Heart left ventricle (tissue), 16 donors: ENCODE data around the gene RSPRY1. TPM values are rescaled to one million over a fixed set of nuclear protein-coding genes. Genes with fewer than 3 reads are reported as not detected.

Experiments used
- ATAC-seq, 4 donors: fragments of 200-7000 bp; cut with Tn5 transposase; one replicate each; pipeline ENCODE4 v1.9.1; 2020 to 2022; ENCODE audit warnings: moderate library complexity in 4 of 4, mild to moderate bottlenecking in 3 of 4, moderate number of reproducible peaks in 1 of 4
- DNase-seq, 5 donors: peaks; one replicate each; pipeline ENCODE4 v3.0.0-alpha.2; 2020
- H3K27ac ChIP-seq, 12 donors: fragments of 200-600 bp; sonication (generic) in 4 of 12; one replicate each; pipeline versions ENCODE4 v1.5.0 to v1.8.0; 2016 to 2022; ENCODE audit warnings: mild to moderate bottlenecking in 2 of 12
- H3K27me3 ChIP-seq, 9 donors: fragments of 200-600 bp; sonication (generic) in 2 of 9; one replicate each; pipeline versions ENCODE4 v1.5.1 to v1.8.0; 2016 to 2022; ENCODE audit warnings: mild to moderate bottlenecking in 3 of 9
- H3K36me3 ChIP-seq, 9 donors: fragments of 200-600 bp; sonication (generic) in 2 of 9; one replicate each; pipeline versions ENCODE4 v1.5.0 to v1.8.0; 2018 to 2022; ENCODE audit warnings: mild to moderate bottlenecking in 2 of 9
- H3K4me1 ChIP-seq, 12 donors: fragments of 200-600 bp; sonication (generic) in 4 of 12; one replicate each; pipeline versions ENCODE4 v1.5.0 to v1.8.0; 2016 to 2022; ENCODE audit warnings: mild to moderate bottlenecking in 3 of 12
- H3K4me3 ChIP-seq, 12 donors: fragments of 200-600 bp; sonication (generic) in 4 of 12; one replicate each; pipeline versions ENCODE4 v1.5.0 to v1.8.0; 2017 to 2022; ENCODE audit warnings: mild to moderate bottlenecking in 9 of 12, moderate library complexity in 4 of 12
- H3K9me3 ChIP-seq, 12 donors: fragments of 200-600 bp; sonication (generic) in 4 of 12; one replicate each; pipeline versions ENCODE4 v1.5.0 to v1.8.0; 2016 to 2022; ENCODE audit warnings: mild to moderate bottlenecking in 1 of 12
- CTCF ChIP-seq, 12 donors: fragments of 200-600 bp; sonication (generic) in 4 of 12; IDR thresholded peaks; one replicate each; pipeline versions ENCODE4 v1.5.0 to v1.8.0; 2018 to 2022; ENCODE audit warnings: antibody characterized with exemption in 12 of 12, mild to moderate bottlenecking in 5 of 12
- POLR2A ChIP-seq, 2 donors: fragments of 450-650 bp; IDR thresholded peaks; one replicate each; pipeline ENCODE4 v1.6.1; 2017; ENCODE audit warnings: antibody characterized with exemption in 2 of 2, mild to moderate bottlenecking in 2 of 2, moderate library complexity in 2 of 2
- WGBS, 4 donors: extraction: QIAGEN DNeasy Blood & Tissue Kit in 2 of 4; methylation state at CpG; one replicate each; pipeline versions ENCODE4 v1.1.5 to v1.1.7; 2013 to 2018; 5-methylcytosine and 5-hydroxymethylcytosine counted together
- intact Hi-C, 10 donors: fragments of 100-400 bp; cut with DNase I; formaldehyde crosslinking; loops; one replicate each; pipeline versions ENCODE4 v1.11.1 to v1.14.2; 2022
- polyA plus RNA-seq, 2 donors: library from polyadenylated mRNA; stranded (reverse); fragments of 200-250 nt; gene quantifications; one replicate each; pipeline ENCODE4 v1.2.3, GENCODE V29; 2013
- total RNA-seq, 9 donors: library from RNA; depleted of rRNA in 2 of 9; stranded (reverse); fragments of >200 nt in 2 of 9; fragmentation: NEBNext Ultra II Directional in 3 of 9; extraction: Animal tissue kit (Norgen Biotek cat#: 25700) in 3 of 9; gene quantifications; one replicate each; pipeline versions ENCODE4 v1.1.0 to v1.2.4, GENCODE V29; 2016 to 2023
- donor health status: ischemic (EF 13 %, LVEDD 7.1; RV severe dilation, severe dysfunction).
- donor health status: healthy with polysubstance abuse.
- donor health status: DM: no; HTN: yes; CAD: no.
- donor health status: DM: no; HTN: no; CAD: no.
- donor health status: ischemic (EF 25% LVEDD 6.9; RV normal size, moderate dysfunction).
- donor health status: ischemic (EF 25% LVEDD 5.7; RV mildly dilated, moderate dysfunction).
- donor health status: healthy.
- donor health status: DM: yes; HTN: yes; CAD: no.
- donor health status: ischemic (EF 35%, LVEDD 5.7; RV mildly dilated, moderate dysfunction).
- donor health status: nonischemic (EF 11% LVEDD 7.7; RV severe dilation, severe dysfunction).
- donor health status: DM: yes; HTN: yes; CAD: no.
- donor health status: PGD.
- donor health status: ischemic (EF 29% LVEDD 5.4; RV normal size, mild dysfunction).
- donor health status: nonischemic (EF 23%, LVEDD 6.1; RV moderate dilation, normal function).

Gene RSPRY1
- total and polyA plus RNA-seq, 11 donors: 5.4 to 22.9 (median 17.1) TPM

GRCh38 chr16:57184113-57184512, 2.0 kb upstream of the RSPRY1 start:
- H3K4me1 ChIP-seq: peaks cover 5 to 34% (median 22%) of the 10 kb centered on the region in 12 donors

GRCh38 chr16:57184887-57185445, 1.2 kb upstream of the RSPRY1 start:
- no peaks in the 10 kb centered on the region for H3K9me3 ChIP-seq
- intact Hi-C loops: loop anchor here in 2 of 10 donors (1.0 to 5.0 kb wide), 2 partner anchors 20 to 112 kb away; no protein-coding TSS in a partner anchor
- peak overlapping the region; percentile 62 to 96 (median 94) for H3K27ac ChIP-seq
- peaks cover 5 to 37% (median 22%) of the 10 kb centered on the region in 12 donors for H3K4me1 ChIP-seq
- no peak for ATAC-seq
- H3K27me3 ChIP-seq: no peaks in the 10 kb centered on the region
- WGBS, 4 donors: 24 to 30% (median 29%) methylated on average over 15 of the region's 15 CpGs
- H3K4me3 ChIP-seq: peak overlapping the region; percentile 63 to 99 (median 92)
- no peak for DNase-seq
- peaks cover 0 to 8% (median 0%) of the 10 kb centered on the region in 9 donors for H3K36me3 ChIP-seq
- no peak for TF ChIP-seq CTCF (IDR thresholded peaks at IDR 0.05)
- no peak for TF ChIP-seq POLR2A (IDR thresholded peaks at IDR 0.05)

More at GRCh38 chr16:57184113-57184512, 2.0 kb upstream of the RSPRY1 start:
- intact Hi-C loops: loop anchor here in 1 of 10 donors (1.0 kb wide), 1 partner anchor 19 kb away; no protein-coding TSS in a partner anchor
- DNase-seq (no peak), ATAC-seq (no peak)
- H3K9me3 ChIP-seq: no peaks in the 10 kb centered on the region
- TF ChIP-seq POLR2A (IDR thresholded peaks at IDR 0.05) (no peak), CTCF (IDR thresholded peaks at IDR 0.05) (no peak)
- H3K27ac ChIP-seq: no peak overlapping the region
- H3K36me3 ChIP-seq: peaks cover 0 to under 1% (median 0%) of the 10 kb centered on the region in 9 donors
- no peak overlapping the region for H3K4me3 ChIP-seq
- WGBS, 4 donors: 95 to 96% (median 96%) methylated on average over 4 of the region's 4 CpGs
- no peaks in the 10 kb centered on the region for H3K27me3 ChIP-seq

- intact Hi-C loops: loop anchor here in 1 of 10 donors (5.0 kb wide), 1 partner anchor 112 kb away; no protein-coding TSS in a partner anchor
- peak overlapping the region; percentile 63 to 99 (median 92) for H3K4me3 ChIP-seq
- H3K27me3 ChIP-seq: no peaks in the 10 kb centered on the region
- no peaks in the 10 kb centered on the region for H3K9me3 ChIP-seq
- peak; percentile 4 to 20 (median 9) for ATAC-seq
- H3K36me3 ChIP-seq: peaks cover 0 to 12% (median 0%) of the 10 kb centered on the region in 9 donors
- TF ChIP-seq CTCF (IDR thresholded peaks at IDR 0.05): no peak
- no peak for TF ChIP-seq POLR2A (IDR thresholded peaks at IDR 0.05)
- H3K27ac ChIP-seq: peak overlapping the region; percentile 62 to 96 (median 94)
- H3K4me1 ChIP-seq: peaks cover 5 to 42% (median 23%) of the 10 kb centered on the region in 12 donors
- WGBS, 4 donors: 0 to 2% (median 0%) methylated on average over 27 to 37 of the region's 37 CpGs
- peak; percentile 40 to 74 (median 54) for DNase-seq
Measured at GRCh38 chr16:57185446-57185944, 634 bp upstream of the RSPRY1 start.
